Measurements from ENCODE around the gene IFT22. TPM values are rescaled to one million over a fixed set of nuclear protein-coding genes. Genes with fewer than 3 reads are reported as not detected.

Gene IFT22
- total RNA-seq, 1 experiment from 2014 or later = 15.5 TPM

DNA sequence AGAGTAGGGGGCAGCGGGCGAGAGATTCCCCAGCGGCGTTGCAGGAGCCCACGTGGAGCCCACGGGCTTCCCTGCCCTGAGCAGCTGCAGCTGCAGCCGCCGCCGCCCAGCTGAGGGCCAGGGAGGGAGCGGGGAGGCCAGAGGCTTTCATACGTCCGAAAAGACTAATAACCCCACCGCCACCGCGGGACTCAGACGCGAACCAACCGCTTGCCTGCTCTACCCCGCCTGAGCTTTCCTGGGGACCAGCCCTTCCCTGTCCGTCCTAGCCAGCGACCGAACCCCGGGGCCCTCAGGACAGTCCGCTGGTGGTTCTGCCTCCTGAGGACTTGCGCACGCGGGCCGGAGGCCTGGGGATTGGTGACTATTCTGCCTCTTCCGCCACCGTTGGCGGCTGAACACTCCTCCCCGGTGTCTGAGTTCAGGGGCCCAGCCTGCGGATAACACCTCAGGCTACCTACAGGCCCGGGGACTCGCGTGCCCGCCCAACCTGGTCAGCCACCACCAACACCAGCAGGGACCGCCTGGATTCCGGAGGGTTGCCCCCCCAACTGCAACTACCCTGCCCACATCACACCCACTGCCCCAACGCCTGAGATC is 18.4 kb downstream of the IFT22 start (continued):
- TF ChIP-seq JAZF1 (CRISPR knock-in tag; IDR thresholded peaks at IDR 0.05) (no peak), ZNF416 (CRISPR knock-in tag; IDR thresholded peaks at IDR 0.05) (no peak), CBFB (CRISPR knock-in tag; IDR thresholded peaks at IDR 0.05; ENCODE audit: low read depth) (no peak), NR3C1 (CRISPR knock-in tag; conservative IDR thresholded peaks at IDR 0.05; ENCODE audit: low read depth) (no peak), RELA (CRISPR knock-in tag; IDR thresholded peaks at IDR 0.05; ENCODE audit: borderline replicate concordance) (no peak), ATF1 (CRISPR knock-in tag; IDR thresholded peaks at IDR 0.05) (0 out of 2 replicates have a peak, but pooled peaks have one; percentile 37), ETV6 (CRISPR knock-in tag; IDR thresholded peaks at IDR 0.05) (0 out of 2 replicates have a peak, but pooled peaks have one; percentile 8), ZNF317 (CRISPR knock-in tag; IDR thresholded peaks at IDR 0.05; ENCODE audit: borderline replicate concordance, low read depth) (no peak), JUN (CRISPR knock-in tag; IDR thresholded peaks at IDR 0.05) (no peak)
- TF ChIP-seq, protein P1, sequence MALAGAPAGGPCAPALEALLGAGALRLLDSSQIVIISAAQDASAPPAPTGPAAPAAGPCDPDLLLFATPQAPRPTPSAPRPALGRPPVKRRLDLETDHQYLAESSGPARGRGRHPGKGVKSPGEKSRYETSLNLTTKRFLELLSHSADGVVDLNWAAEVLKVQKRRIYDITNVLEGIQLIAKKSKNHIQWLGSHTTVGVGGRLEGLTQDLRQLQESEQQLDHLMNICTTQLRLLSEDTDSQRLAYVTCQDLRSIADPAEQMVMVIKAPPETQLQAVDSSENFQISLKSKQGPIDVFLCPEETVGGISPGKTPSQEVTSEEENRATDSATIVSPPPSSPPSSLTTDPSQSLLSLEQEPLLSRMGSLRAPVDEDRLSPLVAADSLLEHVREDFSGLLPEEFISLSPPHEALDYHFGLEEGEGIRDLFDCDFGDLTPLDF (CRISPR knock-in tag; IDR thresholded peaks at IDR 0.05) = no peak
- TF ChIP-seq, protein P2, sequence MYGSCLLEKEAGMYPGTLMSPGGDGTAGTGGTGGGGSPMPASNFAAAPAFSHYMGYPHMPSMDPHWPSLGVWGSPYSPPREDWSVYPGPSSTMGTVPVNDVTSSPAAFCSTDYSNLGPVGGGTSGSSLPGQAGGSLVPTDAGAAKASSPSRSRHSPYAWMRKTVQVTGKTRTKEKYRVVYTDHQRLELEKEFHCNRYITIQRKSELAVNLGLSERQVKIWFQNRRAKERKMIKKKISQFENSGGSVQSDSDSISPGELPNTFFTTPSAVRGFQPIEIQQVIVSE (CRISPR knock-in tag; IDR thresholded peaks at IDR 0.05; ENCODE audit: borderline replicate concordance) = no peak
- TF ChIP-seq, protein P3, sequence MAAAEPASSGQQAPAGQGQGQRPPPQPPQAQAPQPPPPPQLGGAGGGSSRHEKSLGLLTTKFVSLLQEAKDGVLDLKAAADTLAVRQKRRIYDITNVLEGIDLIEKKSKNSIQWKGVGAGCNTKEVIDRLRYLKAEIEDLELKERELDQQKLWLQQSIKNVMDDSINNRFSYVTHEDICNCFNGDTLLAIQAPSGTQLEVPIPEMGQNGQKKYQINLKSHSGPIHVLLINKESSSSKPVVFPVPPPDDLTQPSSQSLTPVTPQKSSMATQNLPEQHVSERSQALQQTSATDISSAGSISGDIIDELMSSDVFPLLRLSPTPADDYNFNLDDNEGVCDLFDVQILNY (CRISPR knock-in tag; IDR thresholded peaks at IDR 0.05) = no peak
- TF ChIP-seq, protein P4, sequence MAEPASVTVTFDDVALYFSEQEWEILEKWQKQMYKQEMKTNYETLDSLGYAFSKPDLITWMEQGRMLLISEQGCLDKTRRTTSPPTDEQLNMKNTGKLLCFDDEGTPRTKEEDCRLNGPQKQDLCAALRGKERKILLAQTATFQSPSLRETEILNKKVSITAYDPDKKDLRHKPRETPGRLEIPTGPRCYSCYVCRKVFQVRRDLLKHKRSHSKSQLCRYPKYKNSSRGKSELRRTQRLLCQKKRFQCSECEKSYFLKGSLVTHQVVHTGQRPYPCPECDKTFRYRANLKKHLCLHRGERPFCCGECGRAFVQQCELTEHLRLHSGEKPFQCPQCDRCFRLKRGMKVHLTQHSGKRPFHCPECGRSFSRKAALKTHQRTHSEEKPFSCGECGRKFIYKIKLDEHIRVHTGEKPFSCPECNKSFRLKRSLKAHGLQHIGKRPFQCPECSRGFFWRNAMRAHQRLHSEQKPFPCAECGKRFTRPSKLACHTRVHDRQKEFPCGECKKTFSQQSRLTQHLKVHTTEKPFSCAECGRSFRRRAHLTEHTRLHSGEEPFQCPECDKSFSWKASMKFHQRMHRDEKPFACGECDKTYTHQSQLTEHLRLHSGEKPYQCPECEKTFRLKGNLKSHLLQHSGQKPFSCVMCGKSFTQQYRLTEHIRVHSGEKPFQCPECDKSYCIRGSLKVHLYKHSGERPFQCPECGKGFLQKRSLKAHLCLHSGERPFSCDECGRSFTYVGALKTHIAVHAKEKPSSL (CRISPR knock-in tag; conservative IDR thresholded peaks at IDR 0.05) = no peak
- TF ChIP-seq, protein P5, sequence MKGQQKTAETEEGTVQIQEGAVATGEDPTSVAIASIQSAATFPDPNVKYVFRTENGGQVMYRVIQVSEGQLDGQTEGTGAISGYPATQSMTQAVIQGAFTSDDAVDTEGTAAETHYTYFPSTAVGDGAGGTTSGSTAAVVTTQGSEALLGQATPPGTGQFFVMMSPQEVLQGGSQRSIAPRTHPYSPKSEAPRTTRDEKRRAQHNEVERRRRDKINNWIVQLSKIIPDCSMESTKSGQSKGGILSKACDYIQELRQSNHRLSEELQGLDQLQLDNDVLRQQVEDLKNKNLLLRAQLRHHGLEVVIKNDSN (CRISPR knock-in tag; IDR thresholded peaks at IDR 0.05) = no peak
- TF ChIP-seq, protein P6, sequence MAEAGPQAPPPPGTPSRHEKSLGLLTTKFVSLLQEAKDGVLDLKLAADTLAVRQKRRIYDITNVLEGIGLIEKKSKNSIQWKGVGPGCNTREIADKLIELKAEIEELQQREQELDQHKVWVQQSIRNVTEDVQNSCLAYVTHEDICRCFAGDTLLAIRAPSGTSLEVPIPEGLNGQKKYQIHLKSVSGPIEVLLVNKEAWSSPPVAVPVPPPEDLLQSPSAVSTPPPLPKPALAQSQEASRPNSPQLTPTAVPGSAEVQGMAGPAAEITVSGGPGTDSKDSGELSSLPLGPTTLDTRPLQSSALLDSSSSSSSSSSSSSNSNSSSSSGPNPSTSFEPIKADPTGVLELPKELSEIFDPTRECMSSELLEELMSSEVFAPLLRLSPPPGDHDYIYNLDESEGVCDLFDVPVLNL (CRISPR knock-in tag; IDR thresholded peaks at IDR 0.05; ENCODE audit: borderline replicate concordance, low read depth) = no peak
- TF ChIP-seq, protein P7, sequence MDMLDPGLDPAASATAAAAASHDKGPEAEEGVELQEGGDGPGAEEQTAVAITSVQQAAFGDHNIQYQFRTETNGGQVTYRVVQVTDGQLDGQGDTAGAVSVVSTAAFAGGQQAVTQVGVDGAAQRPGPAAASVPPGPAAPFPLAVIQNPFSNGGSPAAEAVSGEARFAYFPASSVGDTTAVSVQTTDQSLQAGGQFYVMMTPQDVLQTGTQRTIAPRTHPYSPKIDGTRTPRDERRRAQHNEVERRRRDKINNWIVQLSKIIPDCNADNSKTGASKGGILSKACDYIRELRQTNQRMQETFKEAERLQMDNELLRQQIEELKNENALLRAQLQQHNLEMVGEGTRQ (CRISPR knock-in tag; IDR thresholded peaks at IDR 0.05) = 0 out of 2 replicates have a peak, but pooled peaks have one; percentile 1

DNA sequence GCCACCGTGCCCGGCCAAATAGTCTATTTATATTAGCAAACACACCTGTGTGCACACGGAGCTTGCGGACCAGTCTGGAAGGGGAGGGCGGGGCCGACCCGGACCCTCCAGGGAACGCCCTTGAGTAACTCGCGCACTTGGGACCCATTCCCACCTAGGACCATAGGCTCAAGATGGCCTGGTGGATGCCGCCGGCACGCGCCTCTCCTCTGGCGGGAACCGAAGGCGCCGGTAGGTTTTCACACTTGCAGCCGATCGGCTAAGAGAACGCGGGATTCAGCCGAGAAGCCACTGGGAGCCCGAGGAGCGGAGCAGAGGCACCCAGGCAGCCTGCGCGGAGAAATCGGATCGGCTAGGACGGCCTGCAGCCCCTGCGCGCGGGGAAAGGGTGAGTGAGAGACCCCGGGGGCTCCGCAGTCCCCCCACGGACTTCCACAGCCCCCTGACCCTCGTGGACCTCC is 18.9 kb downstream of the IFT22 start:
- peaks cover 47% of the 10 kb centered on the region for H3K4me1 Mint-ChIP-seq
- CTCF ChIA-PET = interaction anchor here (1.2 to 1.5 kb wide), 4 partner anchors 12 to 207 kb away, joined by 3 to 5 read pairs (median 4); no protein-coding TSS in a partner anchor
- no peaks in the 10 kb centered on the region for H3K9me3 Mint-ChIP-seq
- peak; percentile 74 for DNase-seq (ENCODE audit: low spot score)
- POLR2A ChIA-PET = interaction anchor here (0.5 to 2.2 kb wide), 2 partner anchors 9 to 29 kb away, joined by 3 to 13 read pairs; no protein-coding TSS in a partner anchor
- ATAC-seq = peak; percentile 62
- peak overlapping the region; percentile 88 for H3K4me3 Mint-ChIP-seq
- no peaks in the 10 kb centered on the region for H3K27me3 Mint-ChIP-seq (ENCODE audit: low read depth)
- H3K27ac Mint-ChIP-seq = peak overlapping the region; percentile 72
- peaks cover 43% of the 10 kb centered on the region for H3K36me3 Mint-ChIP-seq
- TF ChIP-seq NR2C2 (CRISPR knock-in tag; IDR thresholded peaks at IDR 0.05) = no peak
- TF ChIP-seq, protein P8, sequence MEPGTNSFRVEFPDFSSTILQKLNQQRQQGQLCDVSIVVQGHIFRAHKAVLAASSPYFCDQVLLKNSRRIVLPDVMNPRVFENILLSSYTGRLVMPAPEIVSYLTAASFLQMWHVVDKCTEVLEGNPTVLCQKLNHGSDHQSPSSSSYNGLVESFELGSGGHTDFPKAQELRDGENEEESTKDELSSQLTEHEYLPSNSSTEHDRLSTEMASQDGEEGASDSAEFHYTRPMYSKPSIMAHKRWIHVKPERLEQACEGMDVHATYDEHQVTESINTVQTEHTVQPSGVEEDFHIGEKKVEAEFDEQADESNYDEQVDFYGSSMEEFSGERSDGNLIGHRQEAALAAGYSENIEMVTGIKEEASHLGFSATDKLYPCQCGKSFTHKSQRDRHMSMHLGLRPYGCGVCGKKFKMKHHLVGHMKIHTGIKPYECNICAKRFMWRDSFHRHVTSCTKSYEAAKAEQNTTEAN (CRISPR knock-in tag; IDR thresholded peaks at IDR 0.05) = peak; percentile 79; the same call in 1 of the 2 replicates
- TF ChIP-seq KAT7 (CRISPR knock-in tag; IDR thresholded peaks at IDR 0.05; ENCODE audit: borderline replicate concordance) = no peak
- TF ChIP-seq, protein P9, sequence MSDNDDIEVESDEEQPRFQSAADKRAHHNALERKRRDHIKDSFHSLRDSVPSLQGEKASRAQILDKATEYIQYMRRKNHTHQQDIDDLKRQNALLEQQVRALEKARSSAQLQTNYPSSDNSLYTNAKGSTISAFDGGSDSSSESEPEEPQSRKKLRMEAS (CRISPR knock-in tag; IDR thresholded peaks at IDR 0.05) = peak; percentile 86
- TF ChIP-seq ATF1 (CRISPR knock-in tag; IDR thresholded peaks at IDR 0.05) = no peak
- TF ChIP-seq, protein P7 (CRISPR knock-in tag; IDR thresholded peaks at IDR 0.05) = peak; percentile 25; the same call in 1 of the 2 replicates
- 0 out of 2 replicates have a peak, but pooled peaks have one; percentile 15 for TF ChIP-seq ETV6 (CRISPR knock-in tag; IDR thresholded peaks at IDR 0.05)
- TF ChIP-seq, protein P10, sequence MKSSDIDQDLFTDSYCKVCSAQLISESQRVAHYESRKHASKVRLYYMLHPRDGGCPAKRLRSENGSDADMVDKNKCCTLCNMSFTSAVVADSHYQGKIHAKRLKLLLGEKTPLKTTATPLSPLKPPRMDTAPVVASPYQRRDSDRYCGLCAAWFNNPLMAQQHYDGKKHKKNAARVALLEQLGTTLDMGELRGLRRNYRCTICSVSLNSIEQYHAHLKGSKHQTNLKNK (CRISPR knock-in tag; IDR thresholded peaks at IDR 0.05) = 0 out of 2 replicates have a peak, but pooled peaks have one; percentile 55
- TF ChIP-seq SP1 (CRISPR knock-in tag; conservative IDR thresholded peaks at IDR 0.05) = 0 out of 2 replicates have a peak, but pooled peaks have one; percentile 27
